Esophagus muscularis mucosa (tissue), 4 donors: ENCODE data around the gene TBX5.

Experiments
- EP300 ChIP-seq: sonication (generic); formaldehyde crosslinking; IDR thresholded peaks from one replicate; pipeline ENCODE4 v1.6.1; 2017; ENCODE audit warnings: antibody characterized with exemption
- POLR2A ChIP-seq: fragments of 450-650 bp; IDR thresholded peaks from one replicate; pipeline ENCODE4 v1.6.1; 2017; ENCODE audit warnings: antibody characterized with exemption, moderate library complexity, mild to moderate bottlenecking, low read depth
- POLR2AphosphoS5 ChIP-seq, 2 donors: sonication (generic); formaldehyde crosslinking; IDR thresholded peaks; one replicate each; pipeline ENCODE4 v1.6.1; 2017; ENCODE audit warnings: antibody characterized with exemption in 2 of 2
- TF ChIP-seq, protein P1 (sequence below), 3 experiments: fragments of 200-600 bp in 2 of 3; fragments of 450-650 bp in 1 of 3; sonication (generic) in 2 of 3; IDR thresholded peaks; one replicate each; pipeline ENCODE4 v1.5.1; 2017 to 2019; ENCODE audit warnings: antibody characterized with exemption in 3 of 3, mild to moderate bottlenecking in 2 of 3, moderate library complexity in 1 of 3

- TF ChIP-seq, protein P1, sequence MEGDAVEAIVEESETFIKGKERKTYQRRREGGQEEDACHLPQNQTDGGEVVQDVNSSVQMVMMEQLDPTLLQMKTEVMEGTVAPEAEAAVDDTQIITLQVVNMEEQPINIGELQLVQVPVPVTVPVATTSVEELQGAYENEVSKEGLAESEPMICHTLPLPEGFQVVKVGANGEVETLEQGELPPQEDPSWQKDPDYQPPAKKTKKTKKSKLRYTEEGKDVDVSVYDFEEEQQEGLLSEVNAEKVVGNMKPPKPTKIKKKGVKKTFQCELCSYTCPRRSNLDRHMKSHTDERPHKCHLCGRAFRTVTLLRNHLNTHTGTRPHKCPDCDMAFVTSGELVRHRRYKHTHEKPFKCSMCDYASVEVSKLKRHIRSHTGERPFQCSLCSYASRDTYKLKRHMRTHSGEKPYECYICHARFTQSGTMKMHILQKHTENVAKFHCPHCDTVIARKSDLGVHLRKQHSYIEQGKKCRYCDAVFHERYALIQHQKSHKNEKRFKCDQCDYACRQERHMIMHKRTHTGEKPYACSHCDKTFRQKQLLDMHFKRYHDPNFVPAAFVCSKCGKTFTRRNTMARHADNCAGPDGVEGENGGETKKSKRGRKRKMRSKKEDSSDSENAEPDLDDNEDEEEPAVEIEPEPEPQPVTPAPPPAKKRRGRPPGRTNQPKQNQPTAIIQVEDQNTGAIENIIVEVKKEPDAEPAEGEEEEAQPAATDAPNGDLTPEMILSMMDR (IDR thresholded peaks at IDR 0.05) = no peak
- TF ChIP-seq POLR2A (no peak), POLR2AphosphoS5 (IDR thresholded peaks at IDR 0.05) (no peak), EP300 (no peak)
Measured at GRCh38 chr12:114321524-114321923, 84.4 kb downstream of the TBX5 start.
